CD14-positive monocyte (primary cell): ENCODE data around the gene IYD. TPM values are rescaled to one million over a fixed set of nuclear protein-coding genes. Genes with fewer than 3 reads are reported as not detected.

ENCODE experiments used
- DNase-seq, 3 donors: peaks; one replicate each; pipeline ENCODE4 v3.0.0-alpha.2; 2011 to 2022
- H2AFZ ChIP-seq: 2 replicates; pipeline ENCODE4 v1.6.0; 2012; ENCODE audit warnings: mild to moderate bottlenecking, low read depth, low read length, inconsistent platforms; ENCODE audit not compliant: insufficient read depth, poor library complexity, severe bottlenecking
- H3K27ac ChIP-seq, 2 donors: 1 replicate in 1 of 2; 2 replicates in 1 of 2; pipeline ENCODE4 v1.5.1; 2012 to 2013; ENCODE audit warnings: low read length in 2 of 2, control low read depth in 1 of 2, inconsistent platforms in 1 of 2, low read depth in 1 of 2, mild to moderate bottlenecking in 1 of 2
- H3K27me3 ChIP-seq, 2 donors: one replicate each; pipeline versions ENCODE4 v1.6.0 to v1.6.1; 2011 to 2013; ENCODE audit warnings: low read length in 2 of 2; ENCODE audit not compliant: control insufficient read depth in 2 of 2, insufficient read depth in 2 of 2
- H3K36me3 ChIP-seq, 2 donors: replicated peaks in 1 of 2; 1 replicate in 1 of 2; 2 replicates in 1 of 2; pipeline versions ENCODE4 v1.5.1 to v1.6.1; 2012 to 2013; ENCODE audit warnings: low read length in 2 of 2, control low read depth in 1 of 2, inconsistent platforms in 1 of 2, mild to moderate bottlenecking in 1 of 2; ENCODE audit not compliant: insufficient read depth in 2 of 2, control insufficient read depth in 1 of 2
- H3K4me1 ChIP-seq, 2 donors: 1 replicate in 1 of 2; 2 replicates in 1 of 2; pipeline versions ENCODE4 v1.5.1 to v1.6.1; 2012 to 2013; ENCODE audit warnings: low read length in 2 of 2, control low read depth in 1 of 2, inconsistent platforms in 1 of 2, mild to moderate bottlenecking in 1 of 2, moderate library complexity in 1 of 2; ENCODE audit not compliant: insufficient read depth in 2 of 2, control insufficient read depth in 1 of 2
- H3K4me2 ChIP-seq: replicated peaks from 2 replicates; pipeline ENCODE3; 2012; ENCODE audit warnings: low read length, moderate library complexity, mild to moderate bottlenecking; ENCODE audit not compliant: poor library complexity, severe bottlenecking; ENCODE audit errors: extremely low read depth
- H3K4me3 ChIP-seq, 3 experiments: fragments of 200-600 bp in 1 of 3; sonication (generic) in 1 of 3; replicated peaks in 1 of 3; 1 replicate in 2 of 3; 2 replicates in 1 of 3; pipeline ENCODE4 v1.5.1; 2011 to 2013; ENCODE audit warnings: low read length in 3 of 3, mild to moderate bottlenecking in 3 of 3, control low read depth in 2 of 3, low read depth in 2 of 3, inconsistent platforms in 1 of 3, moderate library complexity in 1 of 3
- H3K79me2 ChIP-seq: 2 replicates; pipeline ENCODE4 v1.6.0; 2012; ENCODE audit warnings: mild to moderate bottlenecking, control low read depth, inconsistent platforms, low read length, moderate library complexity; ENCODE audit not compliant: insufficient read depth
- H3K9ac ChIP-seq: 2 replicates; pipeline ENCODE4 v1.6.0; 2017; ENCODE audit warnings: low read length, mild to moderate bottlenecking; ENCODE audit not compliant: insufficient read depth, poor library complexity, severe bottlenecking
- H3K9me3 ChIP-seq, 2 donors: replicated peaks in 1 of 2; 1 replicate in 1 of 2; 2 replicates in 1 of 2; pipeline versions ENCODE4 v1.5.1 to v1.6.1; 2012 to 2013; ENCODE audit warnings: low read length in 2 of 2, control low read depth in 1 of 2; ENCODE audit not compliant: control insufficient read depth in 1 of 2, insufficient read depth in 1 of 2
- H4K20me1 ChIP-seq: 2 replicates; pipeline ENCODE4 v1.6.0; 2012; ENCODE audit warnings: mild to moderate bottlenecking, low read length, control low read depth, moderate library complexity; ENCODE audit not compliant: insufficient read depth
- H3K27ac Mint-ChIP-seq, 7 donors: one replicate each; pipeline ENCODE4 v1.8.0; 2020; ENCODE audit warnings: mild to moderate bottlenecking in 7 of 7, mixed read lengths in 7 of 7, moderate library complexity in 6 of 7, inconsistent platforms in 2 of 7
- H3K27me3 Mint-ChIP-seq, 3 donors: one replicate each; pipeline ENCODE4 v1.8.0; 2021 to 2022; ENCODE audit warnings: low read depth in 3 of 3, mild to moderate bottlenecking in 3 of 3, mixed read lengths in 3 of 3, moderate library complexity in 3 of 3, inconsistent platforms in 1 of 3
- H3K36me3 Mint-ChIP-seq, 2 donors: one replicate each; pipeline ENCODE4 v1.8.0; 2020; ENCODE audit warnings: mixed read lengths in 2 of 2, inconsistent platforms in 1 of 2, mild to moderate bottlenecking in 1 of 2
- H3K4me1 Mint-ChIP-seq: one replicate; pipeline ENCODE4 v1.8.0; 2020; ENCODE audit warnings: mild to moderate bottlenecking, mixed read lengths
- H3K4me3 Mint-ChIP-seq, 2 donors: one replicate each; pipeline ENCODE4 v1.8.0; 2020; ENCODE audit warnings: mild to moderate bottlenecking in 2 of 2, mixed read lengths in 2 of 2, moderate library complexity in 1 of 2
- H3K9me3 Mint-ChIP-seq, 7 donors: one replicate each; pipeline ENCODE4 v1.8.0; 2020 to 2022; ENCODE audit warnings: mixed read lengths in 7 of 7, mild to moderate bottlenecking in 6 of 7, moderate library complexity in 6 of 7, inconsistent platforms in 2 of 7
- CTCF ChIP-seq: fragments of 200-600 bp; IDR thresholded peaks from one replicate; pipeline ENCODE4 v1.8.0; 2022; ENCODE audit warnings: antibody characterized with exemption, mild to moderate bottlenecking
- WGBS: methylation state at CpG from one replicate; pipeline ENCODE4 v1.1.5; 2013; ENCODE audit warnings: missing lambda C conversion rate; ENCODE audit not compliant: insufficient coverage; 5-methylcytosine and 5-hydroxymethylcytosine counted together
- intact Hi-C, 2 donors: fragments of 100-400 bp; cut with micrococcal nuclease; formaldehyde crosslinking; loops; one replicate each; pipeline versions ENCODE4 v1.15.0 to v1.15.1; 2023
- polyA plus RNA-seq, 3 donors: library from polyadenylated mRNA; depleted of rRNA in 1 of 3; unstranded in 2 of 3; stranded (reverse) in 1 of 3; fragments of 300-500 nt in 2 of 3; fragments of >200 nt in 1 of 3; fragmentation: Illumina TruSeq in 2 of 3; gene quantifications; 1 replicate in 2 of 3; 2 replicates in 1 of 3; pipeline ENCODE4 v1.2.3, GENCODE V29; 2012 to 2021

IYD gene
- polyA plus RNA-seq, 3 donors, result not detected

- no peak for TF ChIP-seq CTCF
- H3K27ac ChIP-seq, result no peak overlapping the region
- DNase-seq, result no peak
- no peak overlapping the region for H2AFZ ChIP-seq
- Mint-ChIP-seq H3K27ac (no peak overlapping the region), H3K36me3 (no peaks in the 10 kb centered on the region), H3K4me3 (no peak overlapping the region), H3K9me3 (peaks cover 0 to 3% (median 0%) of the 10 kb centered on the region in 7 donors), H3K27me3 (peaks cover 0 to 4% (median 3%) of the 10 kb centered on the region in 3 donors), H3K4me1 (no peaks in the 10 kb centered on the region)
- no peaks in the 10 kb centered on the region for H3K36me3 ChIP-seq
- H3K9ac ChIP-seq, result no peak overlapping the region
- H4K20me1 ChIP-seq, result no peaks in the 10 kb centered on the region
- no peaks in the 10 kb centered on the region for H3K27me3 ChIP-seq
- intact Hi-C loops, result no loop called here
- no peaks in the 10 kb centered on the region for H3K79me2 ChIP-seq
- no peaks in the 10 kb centered on the region for H3K9me3 ChIP-seq
- no peak overlapping the region for H3K4me2 ChIP-seq
- no peaks in the 10 kb centered on the region for H3K4me1 ChIP-seq
- 89% methylated on average over 1 of the region's 2 CpGs for WGBS
- no peak overlapping the region for H3K4me3 ChIP-seq
Observed at GRCh38 chr6:150371356-150371755, 2.5 kb downstream of the IYD start.

- Mint-ChIP-seq H3K9me3 (peaks cover 0 to 2% (median 0%) of the 10 kb centered on the region in 7 donors), H3K27me3 (peaks cover 0 to 6% (median 3%) of the 10 kb centered on the region in 3 donors), H3K4me3 (no peak overlapping the region), H3K36me3 (no peaks in the 10 kb centered on the region), H3K27ac (no peak overlapping the region), H3K4me1 (no peaks in the 10 kb centered on the region)
- intact Hi-C loops, result no loop called here
- Histone ChIP-seq H2AFZ (no peak overlapping the region), H4K20me1 (no peaks in the 10 kb centered on the region), H3K27ac (no peak overlapping the region), H3K4me2 (no peak overlapping the region), H3K4me1 (no peaks in the 10 kb centered on the region), H3K36me3 (no peaks in the 10 kb centered on the region), H3K9me3 (no peaks in the 10 kb centered on the region), H3K9ac (no peak overlapping the region), H3K27me3 (no peaks in the 10 kb centered on the region), H3K4me3 (no peak overlapping the region), H3K79me2 (no peaks in the 10 kb centered on the region)
- DNase-seq, result no peak
- no peak for TF ChIP-seq CTCF
- WGBS, result no CpG with 5 or more reads among the region's 1 CpG
Observed at GRCh38 chr6:150372051-150372450, 3.2 kb downstream of the IYD start.
